Measurements from ENCODE around the gene THSD7B.

DNA sequence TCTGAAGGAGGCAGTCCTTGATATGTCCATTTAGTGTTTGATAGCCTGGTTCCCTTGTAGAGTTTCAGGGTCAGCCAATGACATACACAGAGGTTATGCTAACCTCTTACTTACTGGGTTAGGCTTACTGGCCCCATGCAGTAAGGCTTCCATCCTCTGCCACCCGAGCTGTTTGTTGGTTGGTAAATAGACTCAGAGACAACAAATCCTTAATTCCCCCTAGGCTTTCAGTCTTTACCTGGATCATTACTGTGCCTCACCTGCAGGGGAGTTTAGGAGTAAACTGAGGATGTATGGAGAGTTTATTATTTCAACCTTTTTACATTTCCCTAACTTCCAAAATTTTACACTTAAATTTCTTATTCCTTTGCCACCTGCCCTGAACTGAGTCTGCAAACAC, 746.2 kb downstream of the THSD7B start:
- TF ChIP-seq EZH2phosphoT487 (IDR thresholded peaks at IDR 0.05; ENCODE audit: insufficient read depth, low read depth) (no peak), EZH2 (IDR thresholded peaks at IDR 0.05; ENCODE audit: insufficient read depth, poor library complexity, severe bottlenecking) (no peak)
